Measurements from ENCODE around the gene UNC5A.

DNA sequence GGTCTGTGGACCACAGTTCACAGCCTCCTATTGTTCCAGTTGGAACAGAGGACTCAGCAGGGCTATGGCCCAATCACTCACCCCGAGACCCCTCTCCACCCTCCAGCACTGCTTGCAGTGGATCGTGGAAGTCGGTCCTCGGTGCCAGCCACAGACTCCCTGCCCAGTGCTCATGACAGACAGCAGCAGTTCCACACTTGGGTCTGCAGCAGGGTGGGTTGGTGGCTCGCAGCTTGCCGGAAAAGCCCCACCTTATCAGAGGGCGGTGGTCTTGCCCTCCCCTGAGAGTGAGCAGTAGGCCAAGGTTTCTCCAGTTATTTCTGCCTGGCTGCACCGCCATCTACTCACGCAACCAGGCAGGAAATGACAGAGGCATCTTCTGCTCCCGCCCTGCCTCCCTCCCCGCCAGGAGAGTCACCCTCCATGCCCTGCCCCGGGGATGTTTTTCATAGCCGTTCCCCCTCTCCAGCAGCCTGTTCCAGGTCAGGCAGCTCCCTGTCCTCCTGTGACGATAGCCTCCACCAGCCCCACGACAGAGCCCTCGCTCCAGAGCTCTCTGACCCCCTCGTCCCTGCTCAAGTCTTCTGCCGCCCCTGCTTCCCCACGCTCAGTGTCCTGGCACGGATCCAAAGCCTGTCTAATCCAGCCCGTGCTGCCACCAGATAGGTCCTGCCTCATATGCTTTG is 34.5 kb downstream of the UNC5A start:
- TF ChIP-seq, protein P1, sequence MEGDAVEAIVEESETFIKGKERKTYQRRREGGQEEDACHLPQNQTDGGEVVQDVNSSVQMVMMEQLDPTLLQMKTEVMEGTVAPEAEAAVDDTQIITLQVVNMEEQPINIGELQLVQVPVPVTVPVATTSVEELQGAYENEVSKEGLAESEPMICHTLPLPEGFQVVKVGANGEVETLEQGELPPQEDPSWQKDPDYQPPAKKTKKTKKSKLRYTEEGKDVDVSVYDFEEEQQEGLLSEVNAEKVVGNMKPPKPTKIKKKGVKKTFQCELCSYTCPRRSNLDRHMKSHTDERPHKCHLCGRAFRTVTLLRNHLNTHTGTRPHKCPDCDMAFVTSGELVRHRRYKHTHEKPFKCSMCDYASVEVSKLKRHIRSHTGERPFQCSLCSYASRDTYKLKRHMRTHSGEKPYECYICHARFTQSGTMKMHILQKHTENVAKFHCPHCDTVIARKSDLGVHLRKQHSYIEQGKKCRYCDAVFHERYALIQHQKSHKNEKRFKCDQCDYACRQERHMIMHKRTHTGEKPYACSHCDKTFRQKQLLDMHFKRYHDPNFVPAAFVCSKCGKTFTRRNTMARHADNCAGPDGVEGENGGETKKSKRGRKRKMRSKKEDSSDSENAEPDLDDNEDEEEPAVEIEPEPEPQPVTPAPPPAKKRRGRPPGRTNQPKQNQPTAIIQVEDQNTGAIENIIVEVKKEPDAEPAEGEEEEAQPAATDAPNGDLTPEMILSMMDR (IDR thresholded peaks at IDR 0.05 in 2 of 3, conservative IDR thresholded peaks at IDR 0.05 in 1 of 3; ENCODE audit: borderline replicate concordance in 1 of 3, insufficient read depth in 1 of 3, low read depth in 2 of 3, low read length in 2 of 3): no peak
- TF ChIP-seq POLR2AphosphoS5 (IDR thresholded peaks at IDR 0.05; ENCODE audit: low read depth, low read length) (no peak), POLR2A (IDR thresholded peaks at IDR 0.05; ENCODE audit: borderline replicate concordance, extremely low read depth, insufficient read depth, insufficient read length) (no peak), EGR1 (IDR thresholded peaks at IDR 0.05; ENCODE audit: low read depth) (no peak), TCF7L2 (IDR thresholded peaks at IDR 0.05; ENCODE audit: borderline replicate concordance, extremely low read depth, insufficient read depth, insufficient read length) (no peak), EZH2phosphoT487 (IDR thresholded peaks at IDR 0.05; ENCODE audit: borderline replicate concordance) (no peak), ZFX (IDR thresholded peaks at IDR 0.05) (no peak), RAD21 (IDR thresholded peaks at IDR 0.05; ENCODE audit: low read depth) (no peak), FOSL1 (IDR thresholded peaks at IDR 0.05; ENCODE audit: low read depth) (no peak), JUND (IDR thresholded peaks at IDR 0.05) (no peak)
- TF ChIP-seq, protein P2, sequence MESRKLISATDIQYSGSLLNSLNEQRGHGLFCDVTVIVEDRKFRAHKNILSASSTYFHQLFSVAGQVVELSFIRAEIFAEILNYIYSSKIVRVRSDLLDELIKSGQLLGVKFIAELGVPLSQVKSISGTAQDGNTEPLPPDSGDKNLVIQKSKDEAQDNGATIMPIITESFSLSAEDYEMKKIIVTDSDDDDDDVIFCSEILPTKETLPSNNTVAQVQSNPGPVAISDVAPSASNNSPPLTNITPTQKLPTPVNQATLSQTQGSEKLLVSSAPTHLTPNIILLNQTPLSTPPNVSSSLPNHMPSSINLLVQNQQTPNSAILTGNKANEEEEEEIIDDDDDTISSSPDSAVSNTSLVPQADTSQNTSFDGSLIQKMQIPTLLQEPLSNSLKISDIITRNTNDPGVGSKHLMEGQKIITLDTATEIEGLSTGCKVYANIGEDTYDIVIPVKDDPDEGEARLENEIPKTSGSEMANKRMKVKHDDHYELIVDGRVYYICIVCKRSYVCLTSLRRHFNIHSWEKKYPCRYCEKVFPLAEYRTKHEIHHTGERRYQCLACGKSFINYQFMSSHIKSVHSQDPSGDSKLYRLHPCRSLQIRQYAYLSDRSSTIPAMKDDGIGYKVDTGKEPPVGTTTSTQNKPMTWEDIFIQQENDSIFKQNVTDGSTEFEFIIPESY (IDR thresholded peaks at IDR 0.05; ENCODE audit: extremely low read depth, insufficient replicate concordance, low read length): no peak
- TF ChIP-seq, protein P3, sequence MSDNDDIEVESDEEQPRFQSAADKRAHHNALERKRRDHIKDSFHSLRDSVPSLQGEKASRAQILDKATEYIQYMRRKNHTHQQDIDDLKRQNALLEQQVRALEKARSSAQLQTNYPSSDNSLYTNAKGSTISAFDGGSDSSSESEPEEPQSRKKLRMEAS (IDR thresholded peaks at IDR 0.05): no peak
- TF ChIP-seq, protein P4, sequence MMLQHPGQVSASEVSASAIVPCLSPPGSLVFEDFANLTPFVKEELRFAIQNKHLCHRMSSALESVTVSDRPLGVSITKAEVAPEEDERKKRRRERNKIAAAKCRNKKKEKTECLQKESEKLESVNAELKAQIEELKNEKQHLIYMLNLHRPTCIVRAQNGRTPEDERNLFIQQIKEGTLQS (IDR thresholded peaks at IDR 0.05): no peak
